ENCODE data around the gene DENND6B.
A peak's percentile ranks its signal among the peaks of the same experiment; 100 is the strongest.

The DENND6B gene

GRCh38 chr22:50308986-50309600 is 17.7 kb downstream of the DENND6B start:
- no peak overlapping the region for H3K18ac ChIP-seq (ENCODE audit: low read length)
- no peak overlapping the region for H2AK5ac ChIP-seq (ENCODE audit: low read length)
- no peak overlapping the region for H3K23ac ChIP-seq (ENCODE audit: low read length)
- H3K4ac ChIP-seq (ENCODE audit: low read depth, low read length), result no peak overlapping the region
- no peaks in the 10 kb centered on the region for H3K9me3 ChIP-seq (ENCODE audit: insufficient read depth, low read depth, low read length)
- no peak overlapping the region for H4K12ac ChIP-seq (ENCODE audit: low read depth, low read length)
- H3K4me2 ChIP-seq (ENCODE audit: low read length), result no peak overlapping the region
- H3K79me2 ChIP-seq (ENCODE audit: control insufficient read depth, insufficient read depth, low read length, poor library complexity), result peaks cover 12% of the 10 kb centered on the region
- H3K79me1 ChIP-seq (ENCODE audit: low read length), result peaks cover 28% of the 10 kb centered on the region
- H3K9ac ChIP-seq (ENCODE audit: low read length), result no peak overlapping the region
- H4K8ac ChIP-seq (ENCODE audit: low read depth, low read length), result no peak overlapping the region
- no peak overlapping the region for H4K91ac ChIP-seq (ENCODE audit: low read depth, low read length)
- H2BK5ac ChIP-seq (ENCODE audit: low read depth, low read length, poor library complexity), result no peak overlapping the region
- H3K14ac ChIP-seq (ENCODE audit: low read length), result no peak overlapping the region
- H3K36me3 ChIP-seq (ENCODE audit: control insufficient read depth in 1 of 2, insufficient read depth in 2 of 2, low read length in 2 of 2), result peaks cover 0 to 3% of the 10 kb centered on the region in 2 experiments
- WGBS (ENCODE audit: extremely low coverage, insufficient coverage, insufficient read length), result no CpG with 5 or more reads among the region's 9 CpGs
- H3K27me3 ChIP-seq (ENCODE audit: insufficient read depth, low read length), result no peaks in the 10 kb centered on the region
- no peak for DNase-seq
- H3K4me3 ChIP-seq (ENCODE audit: low read depth, low read length), result no peak overlapping the region
- peak overlapping the region; percentile 20 for H3K27ac ChIP-seq (ENCODE audit: low read depth, low read length)
- no peak overlapping the region for H2BK12ac ChIP-seq (ENCODE audit: low read length)
- H3K4me1 ChIP-seq (ENCODE audit: control insufficient read depth in 1 of 2, insufficient read depth in 2 of 2, low read length in 2 of 2), result peaks cover 26 to 28% of the 10 kb centered on the region in 2 experiments
- H2BK120ac ChIP-seq (ENCODE audit: insufficient read depth, low read length, poor library complexity), result no peak overlapping the region
- peak overlapping the region; percentile 8 for H2AFZ ChIP-seq (ENCODE audit: insufficient read depth, low read length, poor library complexity)

- WGBS (ENCODE audit: extremely low coverage, insufficient coverage, insufficient read length), result no CpG with 5 or more reads among the region's 7 CpGs
- H3K14ac ChIP-seq (ENCODE audit: low read length), result no peak overlapping the region
Observed at GRCh38 chr22:50308597-50308935, 18.2 kb downstream of the DENND6B start.

GRCh38 chr22:50307890-50308596 is 18.8 kb downstream of the DENND6B start:
- Histone ChIP-seq H2AK5ac (ENCODE audit: low read length) (peak overlapping the region; percentile 26), H3K27me3 (ENCODE audit: insufficient read depth, low read length) (no peaks in the 10 kb centered on the region), H3K4me3 (ENCODE audit: low read depth, low read length) (no peak overlapping the region), H4K8ac (ENCODE audit: low read depth, low read length) (no peak overlapping the region), H3K9me3 (ENCODE audit: insufficient read depth, low read depth, low read length) (no peaks in the 10 kb centered on the region), H3K23ac (ENCODE audit: low read length) (no peak overlapping the region), H4K91ac (ENCODE audit: low read depth, low read length) (peak overlapping the region; percentile 17), H3K14ac (ENCODE audit: low read length) (peak overlapping the region; percentile 1), H3K27ac (ENCODE audit: low read depth, low read length) (no peak overlapping the region), H2AFZ (ENCODE audit: insufficient read depth, low read length, poor library complexity) (peak overlapping the region; percentile 17), H4K12ac (ENCODE audit: low read depth, low read length) (no peak overlapping the region), H3K4ac (ENCODE audit: low read depth, low read length) (no peak overlapping the region), H3K79me1 (ENCODE audit: low read length) (peaks cover 32% of the 10 kb centered on the region), H3K9ac (ENCODE audit: low read length) (no peak overlapping the region), H2BK12ac (ENCODE audit: low read length) (peak overlapping the region; percentile 20), H2BK5ac (ENCODE audit: low read depth, low read length, poor library complexity) (no peak overlapping the region), H3K36me3 (ENCODE audit: control insufficient read depth in 1 of 2, insufficient read depth in 2 of 2, low read length in 2 of 2) (peaks cover 0 to 3% of the 10 kb centered on the region in 2 experiments), H3K79me2 (ENCODE audit: control insufficient read depth, insufficient read depth, low read length, poor library complexity) (peaks cover 14% of the 10 kb centered on the region), H3K18ac (ENCODE audit: low read length) (no peak overlapping the region), H3K4me2 (ENCODE audit: low read length) (no peak overlapping the region), H3K4me1 (ENCODE audit: control insufficient read depth in 1 of 2, insufficient read depth in 2 of 2, low read length in 2 of 2) (peaks cover 36 to 38% of the 10 kb centered on the region in 2 experiments), H2BK120ac (ENCODE audit: insufficient read depth, low read length, poor library complexity) (peak overlapping the region; percentile 1)
- no CpG with 5 or more reads among the region's 19 CpGs for WGBS (ENCODE audit: extremely low coverage, insufficient coverage, insufficient read length)
- DNase-seq, result no peak

More at GRCh38 chr22:50308597-50308935, 18.2 kb downstream of the DENND6B start:
- DNase-seq, result peak in 1 of 2 donors; percentile 30
- H3K79me1 ChIP-seq (ENCODE audit: low read length), result peaks cover 30% of the 10 kb centered on the region
- no peak overlapping the region for H3K18ac ChIP-seq (ENCODE audit: low read length)
- no peak overlapping the region for H3K4me3 ChIP-seq (ENCODE audit: low read depth, low read length)
- no peak overlapping the region for H3K9ac ChIP-seq (ENCODE audit: low read length)
- H3K4ac ChIP-seq (ENCODE audit: low read depth, low read length), result no peak overlapping the region
- H3K4me1 ChIP-seq (ENCODE audit: control insufficient read depth in 1 of 2, insufficient read depth in 2 of 2, low read length in 2 of 2), result peaks cover 31 to 33% of the 10 kb centered on the region in 2 experiments
- H2BK120ac ChIP-seq (ENCODE audit: insufficient read depth, low read length, poor library complexity), result no peak overlapping the region
- no peak overlapping the region for H2BK5ac ChIP-seq (ENCODE audit: low read depth, low read length, poor library complexity)
- peaks cover 14% of the 10 kb centered on the region for H3K79me2 ChIP-seq (ENCODE audit: control insufficient read depth, insufficient read depth, low read length, poor library complexity)
- H3K27ac ChIP-seq (ENCODE audit: low read depth, low read length), result no peak overlapping the region
- H2AK5ac ChIP-seq (ENCODE audit: low read length), result no peak overlapping the region
- no peak overlapping the region for H3K23ac ChIP-seq (ENCODE audit: low read length)
- peaks cover 0 to 3% of the 10 kb centered on the region in 2 experiments for H3K36me3 ChIP-seq (ENCODE audit: control insufficient read depth in 1 of 2, insufficient read depth in 2 of 2, low read length in 2 of 2)
- no peak overlapping the region for H4K12ac ChIP-seq (ENCODE audit: low read depth, low read length)
- no peak overlapping the region for H4K91ac ChIP-seq (ENCODE audit: low read depth, low read length)
- H2AFZ ChIP-seq (ENCODE audit: insufficient read depth, low read length, poor library complexity), result no peak overlapping the region
- no peaks in the 10 kb centered on the region for H3K27me3 ChIP-seq (ENCODE audit: insufficient read depth, low read length)
- H4K8ac ChIP-seq (ENCODE audit: low read depth, low read length), result no peak overlapping the region
- peak overlapping the region; percentile 20 for H2BK12ac ChIP-seq (ENCODE audit: low read length)
- H3K9me3 ChIP-seq (ENCODE audit: insufficient read depth, low read depth, low read length), result no peaks in the 10 kb centered on the region
- no peak overlapping the region for H3K4me2 ChIP-seq (ENCODE audit: low read length)

GRCh38 chr22:50306753-50307749 is 19.8 kb downstream of the DENND6B start, which contains the start of gene PLXNB2:
Gene PLXNB2 (minus strand): TSS chr22:50307646. CDS start chr22:50290584, 17,062 bp downstream.
- Histone ChIP-seq H3K4ac (ENCODE audit: low read depth, low read length) (peak within 1 kb of the TSS; percentile 83), H3K27ac (ENCODE audit: low read depth, low read length) (no peak within 1 kb of the TSS), H3K9me3 (ENCODE audit: insufficient read depth, low read depth, low read length) (no peaks in the 10 kb centered on the region), H3K9ac (ENCODE audit: low read length) (peak within 1 kb of the TSS; percentile 85), H4K12ac (ENCODE audit: low read depth, low read length) (peak within 1 kb of the TSS; percentile 58), H2BK5ac (ENCODE audit: low read depth, low read length, poor library complexity) (peak within 1 kb of the TSS; percentile 43), H2BK12ac (ENCODE audit: low read length) (peak within 1 kb of the TSS; percentile 20), H2AK5ac (ENCODE audit: low read length) (peak within 1 kb of the TSS; percentile 76), H3K4me3 (ENCODE audit: low read depth, low read length) (peak within 1 kb of the TSS; percentile 91), H3K36me3 (ENCODE audit: control insufficient read depth in 1 of 2, insufficient read depth in 2 of 2, low read length in 2 of 2) (peaks cover 0 to 5% of the 10 kb centered on the region in 2 experiments), H3K23ac (ENCODE audit: low read length) (no peak within 1 kb of the TSS), H3K14ac (ENCODE audit: low read length) (peak within 1 kb of the TSS; percentile 95), H3K79me2 (ENCODE audit: control insufficient read depth, insufficient read depth, low read length, poor library complexity) (peaks cover 14% of the 10 kb centered on the region), H3K18ac (ENCODE audit: low read length) (peak within 1 kb of the TSS; percentile 94), H3K27me3 (ENCODE audit: insufficient read depth, low read length) (no peaks in the 10 kb centered on the region), H3K79me1 (ENCODE audit: low read length) (peaks cover 32% of the 10 kb centered on the region), H2AFZ (ENCODE audit: insufficient read depth, low read length, poor library complexity) (peak within 1 kb of the TSS; percentile 68), H2BK120ac (ENCODE audit: insufficient read depth, low read length, poor library complexity) (peak within 1 kb of the TSS; percentile 83), H4K8ac (ENCODE audit: low read depth, low read length) (peak within 1 kb of the TSS; percentile 70), H4K91ac (ENCODE audit: low read depth, low read length) (peak within 1 kb of the TSS; percentile 90), H3K4me1 (ENCODE audit: control insufficient read depth in 1 of 2, insufficient read depth in 2 of 2, low read length in 2 of 2) (peaks cover 36 to 39% of the 10 kb centered on the region in 2 experiments), H3K4me2 (ENCODE audit: low read length) (peak within 1 kb of the TSS; percentile 91)
- WGBS (ENCODE audit: extremely low coverage, insufficient coverage, insufficient read length), result no CpG with 5 or more reads among the region's 105 CpGs
- peak; percentile 68 to 82 for DNase-seq

Data from trophoblast cell (in vitro differentiated cells and primary cell).